Neural cell (in vitro differentiated cells): ENCODE measurements around the gene SIM1.

Experiments used
- CTCF ChIP-seq: fragments of 450-650 bp; IDR thresholded peaks from 2 replicates; pipeline ENCODE4 v1.5.1; 2014; ENCODE audit warnings: antibody characterized with exemption, mild to moderate bottlenecking, moderate library complexity; ENCODE audit not compliant: poor library complexity, severe bottlenecking
- EZH2 ChIP-seq: fragments of 200-600, 300-800 bp; shearing (Covaris generic), sonication (generic); IDR thresholded peaks from 2 replicates; pipeline ENCODE4 v1.6.1; 2014; ENCODE audit warnings: antibody characterized with exemption, low read length, borderline replicate concordance, mild to moderate bottlenecking; ENCODE audit not compliant: insufficient read depth, poor library complexity, severe bottlenecking
- MXI1 ChIP-seq: fragments of 450-650 bp; conservative IDR thresholded peaks from 2 replicates; pipeline ENCODE4 v1.6.1; 2014; ENCODE audit warnings: antibody characterized with exemption, mild to moderate bottlenecking; ENCODE audit not compliant: poor library complexity, severe bottlenecking
- TAF1 ChIP-seq: IDR thresholded peaks from 2 replicates; pipeline ENCODE4 v1.6.1; 2012; ENCODE audit warnings: low read depth

DNA sequence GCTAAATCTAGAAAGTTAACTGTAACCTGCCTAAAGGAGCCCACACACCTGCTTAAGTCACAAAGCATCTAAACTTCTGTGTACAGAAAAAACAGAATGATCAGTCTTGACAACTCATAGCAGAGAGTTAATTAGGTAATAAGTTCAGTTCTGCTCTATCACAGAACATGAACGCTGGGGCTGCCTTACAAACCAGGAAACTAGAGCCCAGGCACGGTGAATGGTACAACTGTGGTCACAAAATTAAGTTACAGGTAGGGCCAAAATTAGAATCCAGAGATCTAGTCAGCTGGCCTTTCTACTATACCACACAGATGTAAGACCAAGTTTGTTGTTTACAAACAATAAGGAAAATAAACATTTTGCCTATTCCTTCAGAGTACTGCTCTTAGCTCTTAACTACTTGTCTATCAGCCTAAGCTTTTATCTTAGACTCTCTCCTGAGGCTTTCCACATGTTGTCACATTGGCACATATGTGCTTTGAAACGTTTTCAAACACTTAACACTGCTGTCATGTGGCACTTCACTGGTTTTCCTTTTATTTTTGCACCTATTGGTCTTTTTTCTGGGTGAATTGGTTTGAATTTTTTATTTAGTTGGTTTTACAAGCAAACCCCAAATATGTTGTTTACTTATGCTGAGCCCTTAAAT, 75.7 kb downstream of the SIM1 start:
- TF ChIP-seq CTCF, result no peak
- no peak for TF ChIP-seq EZH2
- TF ChIP-seq TAF1, result no peak
- no peak for TF ChIP-seq MXI1
